Spleen (tissue), 11 donors: ENCODE measurements around the gene PHEX. TPM values are rescaled to one million over a fixed set of nuclear protein-coding genes. Genes with fewer than 3 reads are reported as not detected.

ENCODE experiments used
- DNase-seq: peaks from one replicate; pipeline ENCODE4 v3.0.0-alpha.2; 2020
- H3K27ac ChIP-seq, 8 donors: fragments of 200-600 bp; sonication (generic) in 7 of 8; 1 replicate in 4 of 8; 2 replicates in 4 of 8; pipeline versions ENCODE4 v1.5.0 to v1.8.0; 2016 to 2021; ENCODE audit warnings: inconsistent platforms in 4 of 8, mild to moderate bottlenecking in 4 of 8, moderate library complexity in 1 of 8
- H3K27me3 ChIP-seq, 7 donors: fragments of 200-600 bp; sonication (generic) in 6 of 7; replicated peaks in 1 of 7; 1 replicate in 4 of 7; 2 replicates in 3 of 7; pipeline versions ENCODE4 v1.5.0 to v1.8.0; 2016 to 2021; ENCODE audit warnings: inconsistent platforms in 3 of 7, mild to moderate bottlenecking in 1 of 7
- H3K36me3 ChIP-seq, 6 donors: fragments of 200-600 bp; sonication (generic) in 5 of 6; 1 replicate in 4 of 6; 2 replicates in 2 of 6; pipeline versions ENCODE4 v1.5.0 to v1.8.0; 2016 to 2021; ENCODE audit warnings: inconsistent platforms in 2 of 6
- H3K4me1 ChIP-seq, 6 donors: fragments of 200-600 bp; sonication (generic) in 5 of 6; 1 replicate in 3 of 6; 2 replicates in 3 of 6; pipeline versions ENCODE4 v1.5.0 to v1.8.0; 2016 to 2021; ENCODE audit warnings: inconsistent platforms in 3 of 6
- H3K4me3 ChIP-seq, 8 donors: fragments of 200-600 bp; sonication (generic) in 7 of 8; 1 replicate in 4 of 8; 2 replicates in 4 of 8; pipeline versions ENCODE4 v1.5.0 to v1.8.0; 2016 to 2021; ENCODE audit warnings: inconsistent platforms in 4 of 8, mild to moderate bottlenecking in 4 of 8, moderate library complexity in 2 of 8
- H3K9me3 ChIP-seq, 8 donors: fragments of 200-600 bp; sonication (generic) in 7 of 8; 1 replicate in 4 of 8; 2 replicates in 4 of 8; pipeline versions ENCODE4 v1.5.0 to v1.8.0; 2016 to 2021; ENCODE audit warnings: inconsistent platforms in 4 of 8
- CTCF ChIP-seq, 11 experiments: fragments of 200-600 bp in 7 of 11; fragments of 450-650 bp in 4 of 11; sonication (generic) in 4 of 11; IDR thresholded peaks in 8 of 11; conservative IDR thresholded peaks in 3 of 11; 1 replicate in 7 of 11; 2 replicates in 4 of 11; pipeline versions ENCODE4 v1.4.0 to v1.8.0; 2016 to 2021; ENCODE audit warnings: antibody characterized with exemption in 11 of 11, inconsistent platforms in 4 of 11, mild to moderate bottlenecking in 1 of 11
- POLR2A ChIP-seq, 3 donors: fragments of 450-650 bp; IDR thresholded peaks; one replicate each; pipeline ENCODE4 v1.5.1; 2017; ENCODE audit warnings: antibody characterized with exemption in 3 of 3, mild to moderate bottlenecking in 1 of 3
- POLR2AphosphoS5 ChIP-seq, 3 donors: sonication (generic); formaldehyde crosslinking; IDR thresholded peaks; one replicate each; pipeline ENCODE4 v1.5.1; 2017; ENCODE audit warnings: antibody characterized with exemption in 3 of 3
- WGBS, 5 donors: extraction: QIAGEN DNeasy Blood & Tissue Kit in 3 of 5; methylation state at CpG; one replicate each; pipeline versions ENCODE4 v1.1.5 to v1.1.7; 2013 to 2018; 5-methylcytosine and 5-hydroxymethylcytosine counted together
- intact Hi-C: fragments of 100-400 bp; cut with DNase I; formaldehyde crosslinking; loops from one replicate; pipeline ENCODE4 v1.15.0; 2023; ENCODE audit warnings: low total_unique reads
- polyA plus RNA-seq, 3 donors: library from polyadenylated mRNA; stranded (reverse); fragments of 200-250 nt; gene quantifications; one replicate each; pipeline ENCODE4 v1.2.1, GENCODE V29; 2013
- total RNA-seq, 7 donors: library from RNA; depleted of rRNA in 3 of 7; stranded (reverse); fragments of >200 nt in 3 of 7; fragmentation: NEBNext Ultra II Directional in 4 of 7; extraction: Animal tissue kit (Norgen Biotek cat#: 25700) in 4 of 7; gene quantifications; one replicate each; pipeline versions ENCODE4 v1.1.0 to v1.2.1, GENCODE V29; 2016 to 2021
- donor health status: healthy with polysubstance abuse.
- donor health status: DM: no; HTN: no; CAD: no; lungs with moderate emphysema.
- donor health status: DM: no; HTN: no; CAD: no.
- donor health status: Bipolar disorder and iron deficiency.
- donor health status: healthy.
- donor health status: DM: no; HTN: no; CAD: no.
- donor health status: DM: yes; HTN: yes; CAD: no.

The PHEX gene
- total and polyA plus RNA-seq, 10 donors = 0.13 to 1.5 (median 0.54) TPM

- no peak for DNase-seq
- intact Hi-C loops = no loop called here
- no peak for TF ChIP-seq POLR2A (IDR thresholded peaks at IDR 0.05)
- TF ChIP-seq CTCF (IDR thresholded peaks at IDR 0.05 in 8 of 11, conservative IDR thresholded peaks at IDR 0.05 in 3 of 11) = no peak
- TF ChIP-seq POLR2AphosphoS5 (IDR thresholded peaks at IDR 0.05) = no peak
- Histone ChIP-seq H3K4me3 (no peak overlapping the region), H3K9me3 (peaks cover 0 to 8% (median 0%) of the 10 kb centered on the region in 8 donors), H3K4me1 (no peaks in the 10 kb centered on the region), H3K27me3 (no peaks in the 10 kb centered on the region), H3K27ac (no peak overlapping the region), H3K36me3 (no peaks in the 10 kb centered on the region)
- 52 to 93% (median 68%) methylated on average over 2 of the region's 2 CpGs for WGBS, 5 donors
These were observed 214.5 kb downstream of the PHEX start for GRCh38 chrX:22246620-22247019.

- no peaks in the 10 kb centered on the region for H3K4me1 ChIP-seq
- no peak for DNase-seq
- peaks cover 0 to 8% (median 0%) of the 10 kb centered on the region in 8 donors for H3K9me3 ChIP-seq
- no peaks in the 10 kb centered on the region for H3K27me3 ChIP-seq
- H3K36me3 ChIP-seq = no peaks in the 10 kb centered on the region
- no peak overlapping the region for H3K4me3 ChIP-seq
- 30 to 88% (median 56%) methylated on average over 1 of the region's 1 CpG for WGBS, 5 donors
- intact Hi-C loops = no loop called here
- H3K27ac ChIP-seq = no peak overlapping the region
- TF ChIP-seq POLR2AphosphoS5 (IDR thresholded peaks at IDR 0.05) (no peak), CTCF (IDR thresholded peaks at IDR 0.05 in 8 of 11, conservative IDR thresholded peaks at IDR 0.05 in 3 of 11) (no peak), POLR2A (IDR thresholded peaks at IDR 0.05) (no peak)
These were observed 215.0 kb downstream of the PHEX start for GRCh38 chrX:22247169-22247568.

GRCh38 chrX:22248401-22248800, 216.3 kb downstream of the PHEX start:
- intact Hi-C loops = no loop called here
- no peak for DNase-seq
- Histone ChIP-seq H3K36me3 (no peaks in the 10 kb centered on the region), H3K27me3 (no peaks in the 10 kb centered on the region), H3K9me3 (peaks cover 0 to 5% (median 0%) of the 10 kb centered on the region in 8 donors), H3K4me1 (no peaks in the 10 kb centered on the region), H3K27ac (no peak overlapping the region), H3K4me3 (no peak overlapping the region)
- TF ChIP-seq POLR2AphosphoS5 (IDR thresholded peaks at IDR 0.05) = no peak
- TF ChIP-seq POLR2A (IDR thresholded peaks at IDR 0.05) = no peak
- no peak for TF ChIP-seq CTCF (IDR thresholded peaks at IDR 0.05 in 8 of 11, conservative IDR thresholded peaks at IDR 0.05 in 3 of 11)
- 61 to 91% (median 70%) methylated on average over 3 of the region's 3 CpGs for WGBS, 5 donors

- no peak for DNase-seq
- peaks cover 0 to under 1% (median 0%) of the 10 kb centered on the region in 8 donors for H3K9me3 ChIP-seq
- no peaks in the 10 kb centered on the region for H3K27me3 ChIP-seq
- intact Hi-C loops = no loop called here
- H3K4me1 ChIP-seq = no peaks in the 10 kb centered on the region
- no peak overlapping the region for H3K27ac ChIP-seq
- H3K36me3 ChIP-seq = no peaks in the 10 kb centered on the region
- no peak overlapping the region for H3K4me3 ChIP-seq
- no peak for TF ChIP-seq POLR2A (IDR thresholded peaks at IDR 0.05)
- TF ChIP-seq CTCF (IDR thresholded peaks at IDR 0.05 in 8 of 11, conservative IDR thresholded peaks at IDR 0.05 in 3 of 11) = no peak
- TF ChIP-seq POLR2AphosphoS5 (IDR thresholded peaks at IDR 0.05) = no peak
- 23 to 71% (median 54%) methylated on average over 2 of the region's 2 CpGs for WGBS, 5 donors
These were observed 217.2 kb downstream of the PHEX start for GRCh38 chrX:22249371-22249770.
